COLO829 (cell line): ENCODE data around the gene ZBTB46.
"Not testable (repeated sequence)": the region's sequence is repeated elsewhere in the genome, so short reads cannot be mapped to it uniquely, and the experiment has no call there.

Source experiments
- DNase-seq: peaks from one replicate; pipeline ENCODE4 v3.0.0; 2012; ENCODE audit warnings: low spot score

ZBTB46 gene

GRCh38 chr20:63858393-63859165 lies 27.5 kb upstream of the ZBTB46 start:
- no peak for DNase-seq

- DNase-seq: no peak
These were observed 26.8 kb upstream of the ZBTB46 start for GRCh38 chr20:63857764-63858392.

GRCh38 chr20:63856098-63856511 lies 25.0 kb upstream of the ZBTB46 start:
- DNase-seq: no peak

GRCh38 chr20:63855363-63856097 lies 24.5 kb upstream of the ZBTB46 start:
- no peak for DNase-seq

- DNase-seq: no peak
These were observed 23.8 kb upstream of the ZBTB46 start for GRCh38 chr20:63854766-63855362.

GRCh38 chr20:63854069-63854765 lies 23.2 kb upstream of the ZBTB46 start:
- no peak for DNase-seq

GRCh38 chr20:63853733-63854068 lies 22.6 kb upstream of the ZBTB46 start:
- not testable (repeated sequence) for DNase-seq

GRCh38 chr20:63851548-63851943 lies 20.5 kb upstream of the ZBTB46 start:
- not testable (repeated sequence) for DNase-seq

GRCh38 chr20:63850689-63851547 lies 19.9 kb upstream of the ZBTB46 start:
- no peak for DNase-seq

- DNase-seq: no peak
These were observed 17.2 kb upstream of the ZBTB46 start for GRCh38 chr20:63848003-63848911.

- DNase-seq: no peak
These were observed 16.4 kb upstream of the ZBTB46 start for GRCh38 chr20:63847237-63848002.

- DNase-seq: no peak
These were observed 15.8 kb upstream of the ZBTB46 start for GRCh38 chr20:63846888-63847236.

GRCh38 chr20:63846128-63846771 lies 15.2 kb upstream of the ZBTB46 start:
- DNase-seq: no peak

GRCh38 chr20:63844511-63844991 lies 13.5 kb upstream of the ZBTB46 start:
- no peak for DNase-seq

GRCh38 chr20:63843778-63844177 lies 12.7 kb upstream of the ZBTB46 start:
- no peak for DNase-seq

GRCh38 chr20:63843222-63843621 lies 12.2 kb upstream of the ZBTB46 start:
- DNase-seq: no peak

- DNase-seq: no peak
These were observed 11.2 kb upstream of the ZBTB46 start for GRCh38 chr20:63842258-63842657.

GRCh38 chr20:63840405-63840828 lies 9.4 kb upstream of the ZBTB46 start:
- DNase-seq: no peak

GRCh38 chr20:63839620-63840019 lies 8.6 kb upstream of the ZBTB46 start:
- DNase-seq: no peak
